Skin epidermis (tissue), 12 donors: ENCODE measurements around the gene DHX29.
"Not testable (repeated sequence)": the region's sequence is repeated elsewhere in the genome, so short reads cannot be mapped to it uniquely, and the experiment has no call there.

Experiments
- H3K27ac ChIP-seq, 21 experiments: fragments of 200-600 bp; sonication (generic) in 11 of 21; one replicate each; pipeline ENCODE4 v1.5.0; 2020; ENCODE audit warnings: mild to moderate bottlenecking in 3 of 21, inconsistent platforms in 2 of 21, moderate library complexity in 2 of 21
- H3K4me3 ChIP-seq, 7 experiments: fragments of 200-600 bp; sonication (generic) in 2 of 7; one replicate each; pipeline ENCODE4 v1.5.0; 2020; ENCODE audit warnings: inconsistent platforms in 2 of 7, mild to moderate bottlenecking in 2 of 7, moderate library complexity in 1 of 7

The DHX29 gene

GRCh38 chr5:55319491-55319890 lies 12.0 kb upstream of the DHX29 start:
- H3K4me3 ChIP-seq, result no peak overlapping the region
- peak overlapping the region in 1 of 21 experiments; percentile 32 for H3K27ac ChIP-seq

GRCh38 chr5:55318237-55318636 lies 10.7 kb upstream of the DHX29 start:
- not testable (repeated sequence) for H3K27ac ChIP-seq, H3K4me3 ChIP-seq

- Histone ChIP-seq H3K27ac (no peak overlapping the region), H3K4me3 (no peak overlapping the region)
Measured at GRCh38 chr5:55316837-55317236, 9.3 kb upstream of the DHX29 start.

GRCh38 chr5:55316289-55316688 lies 8.8 kb upstream of the DHX29 start:
- Histone ChIP-seq H3K27ac (no peak overlapping the region), H3K4me3 (no peak overlapping the region)

GRCh38 chr5:55313870-55314617 lies 6.5 kb upstream of the DHX29 start:
- H3K4me3 ChIP-seq, result no peak overlapping the region
- H3K27ac ChIP-seq, result no peak overlapping the region

GRCh38 chr5:55308254-55308836 lies 851 bp upstream of the DHX29 start:
- peak overlapping the region; percentile 74 to 93 (median 82) for H3K4me3 ChIP-seq
- peak overlapping the region in 20 of 21 experiments; percentile 85 to 97 (median 93) for H3K27ac ChIP-seq

GRCh38 chr5:55306641-55307382 lies 682 bp downstream of the DHX29 start:
- peak overlapping the region; percentile 61 to 97 (median 93) for H3K27ac ChIP-seq
- peak overlapping the region; percentile 74 to 93 (median 82) for H3K4me3 ChIP-seq

GRCh38 chr5:55305345-55305744 lies 2.1 kb downstream of the DHX29 start:
- Histone ChIP-seq H3K27ac (no peak overlapping the region), H3K4me3 (peak overlapping the region in 1 of 7 experiments; percentile 74)

GRCh38 chr5:55304584-55304983 lies 2.9 kb downstream of the DHX29 start:
- H3K4me3 ChIP-seq, result no peak overlapping the region
- no peak overlapping the region for H3K27ac ChIP-seq

GRCh38 chr5:55303238-55303690 lies 4.2 kb downstream of the DHX29 start:
- H3K4me3 ChIP-seq, result no peak overlapping the region
- H3K27ac ChIP-seq, result peak overlapping the region in 7 of 21 experiments; percentile 12 to 64 (median 48)

- H3K27ac ChIP-seq, result no peak overlapping the region
- H3K4me3 ChIP-seq, result no peak overlapping the region
Measured at GRCh38 chr5:55300890-55301289, 6.6 kb downstream of the DHX29 start.

GRCh38 chr5:55294935-55295334 lies 12.6 kb downstream of the DHX29 start:
- Histone ChIP-seq H3K4me3 (no peak overlapping the region), H3K27ac (no peak overlapping the region)

- Histone ChIP-seq H3K27ac (no peak overlapping the region), H3K4me3 (no peak overlapping the region)
Measured at GRCh38 chr5:55290991-55291390, 16.5 kb downstream of the DHX29 start.

GRCh38 chr5:55289808-55290207 lies 17.7 kb downstream of the DHX29 start:
- Histone ChIP-seq H3K27ac (no peak overlapping the region), H3K4me3 (no peak overlapping the region)

- Histone ChIP-seq H3K4me3 (no peak overlapping the region), H3K27ac (no peak overlapping the region)
Measured at GRCh38 chr5:55286411-55286933, 21.0 kb downstream of the DHX29 start.

- H3K27ac ChIP-seq, result no peak overlapping the region
- H3K4me3 ChIP-seq, result no peak overlapping the region
Measured at GRCh38 chr5:55278778-55279177, 28.7 kb downstream of the DHX29 start.

- no peak overlapping the region for H3K27ac ChIP-seq
- H3K4me3 ChIP-seq, result no peak overlapping the region
Measured at GRCh38 chr5:55276771-55277170, 30.7 kb downstream of the DHX29 start.

- H3K27ac ChIP-seq, result no peak overlapping the region
Measured at GRCh38 chr5:55258339-55258738, 49.2 kb downstream of the DHX29 start.

GRCh38 chr5:55254802-55255201 lies 52.7 kb downstream of the DHX29 start:
- H3K4me3 ChIP-seq, result no peak overlapping the region
- no peak overlapping the region for H3K27ac ChIP-seq

More at GRCh38 chr5:55258339-55258738, 49.2 kb downstream of the DHX29 start:
- H3K4me3 ChIP-seq, result no peak overlapping the region

GRCh38 chr5:55250064-55250463 lies 57.4 kb downstream of the DHX29 start:
- Histone ChIP-seq H3K27ac (no peak overlapping the region), H3K4me3 (no peak overlapping the region)
